ENCODE results near the gene ELFN1.

GRCh38 chr7:1691601-1692514 is 21.8 kb downstream of the ELFN1 start:
- TF ChIP-seq CTCF (conservative IDR thresholded peaks at IDR 0.05; ENCODE audit: low read depth, low read length): no peak
- TF ChIP-seq EZH2 (IDR thresholded peaks at IDR 0.05; ENCODE audit: low read length, unreplicated experiment): no peak
